NCI-H748 treated with DMSO at 0.1 percent for 48 hours (cell line): Measurements from ENCODE around the gene EFEMP2.
"Not testable (repeated sequence)": the region's sequence is repeated elsewhere in the genome, so short reads cannot be mapped to it uniquely, and the experiment has no call there.

ENCODE experiments used
- DNase-seq: peaks from one replicate; lab custom pipeline; 2025; lab: John Stamatoyannopoulos, UW

The EFEMP2 gene

DNA sequence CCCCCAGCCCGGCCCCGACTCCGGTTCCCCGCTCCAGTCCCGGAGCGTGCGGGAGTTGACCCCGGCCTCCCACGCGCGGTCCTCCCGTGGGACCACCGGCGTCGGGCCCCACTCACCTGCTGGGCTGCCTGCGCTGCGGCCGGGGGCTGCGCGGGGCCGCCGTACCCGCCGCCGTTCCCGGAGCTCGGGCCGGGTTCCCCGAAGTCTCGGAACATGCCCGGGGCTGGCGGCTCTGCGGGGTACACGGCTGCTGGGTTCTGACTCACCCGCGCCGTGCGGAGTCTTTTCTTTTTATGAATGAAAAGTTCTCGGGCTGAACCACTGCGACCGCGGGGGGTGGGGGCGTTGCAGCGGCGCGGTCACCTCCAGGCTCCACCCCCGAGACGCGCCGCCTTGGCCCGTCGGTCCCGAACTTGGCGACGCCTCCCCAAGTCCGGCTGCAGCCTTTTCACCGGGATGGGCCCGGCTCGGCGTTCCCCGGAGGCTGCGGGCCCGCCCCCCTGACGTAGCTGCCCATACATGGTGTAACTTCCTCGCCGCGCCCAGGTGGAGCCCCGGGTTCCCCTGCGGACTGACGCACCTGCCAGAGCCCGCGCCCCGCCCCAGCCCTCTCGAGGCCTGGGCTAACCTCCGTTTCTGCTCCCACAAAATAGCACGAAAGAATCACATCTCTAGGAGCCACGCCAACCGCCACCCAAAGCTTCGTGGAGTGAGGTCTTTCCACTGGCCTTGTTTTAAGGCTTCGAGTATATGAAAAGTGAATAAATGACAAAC lies 27.7 kb upstream of the EFEMP2 start, which contains the start of gene FOSL1:
FOSL1 (minus strand) TSS at position 264 of the 774 bp plus-strand sequence; CDS start at position 215, 49 bp downstream.
- DNase-seq, result peak; percentile 61

DNA sequence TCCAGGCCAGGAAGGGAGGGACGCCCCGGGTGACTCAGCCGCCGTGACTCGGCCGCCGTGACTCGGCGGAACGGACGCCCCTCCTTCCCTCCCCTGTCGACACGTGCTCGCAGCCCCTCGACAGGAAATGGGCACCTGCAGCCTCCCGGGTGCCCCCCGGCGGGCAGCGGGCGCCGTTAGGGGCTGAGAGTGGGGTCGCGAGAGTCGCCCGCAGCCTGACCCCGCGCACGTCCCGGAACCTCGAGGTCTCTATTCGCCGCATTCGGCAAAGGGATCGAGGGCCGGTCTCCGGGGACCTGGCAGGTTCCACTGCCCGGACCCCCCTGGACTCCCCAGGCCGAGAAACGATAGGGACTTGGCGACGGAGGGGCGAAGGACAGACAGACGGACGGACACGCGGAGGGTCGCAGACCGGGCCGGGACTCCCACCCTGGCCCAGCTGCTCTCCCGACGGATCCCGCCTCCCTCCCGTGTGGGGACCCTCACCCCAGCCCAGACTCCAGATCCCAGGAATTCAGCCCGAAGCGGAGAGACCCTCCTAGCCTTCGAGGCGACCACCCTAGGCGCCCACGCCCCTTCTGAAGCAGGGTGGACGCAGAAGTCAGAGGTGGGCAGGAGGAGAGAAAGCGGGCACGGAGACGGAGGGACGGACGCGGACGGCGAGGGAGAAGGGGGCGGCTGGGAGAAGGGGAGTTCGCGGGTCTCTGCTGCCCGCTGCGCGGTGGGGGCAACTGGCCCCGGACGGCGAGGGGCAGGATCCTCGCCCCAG lies 26.9 kb upstream of the EFEMP2 start:
- DNase-seq, result no peak

DNA sequence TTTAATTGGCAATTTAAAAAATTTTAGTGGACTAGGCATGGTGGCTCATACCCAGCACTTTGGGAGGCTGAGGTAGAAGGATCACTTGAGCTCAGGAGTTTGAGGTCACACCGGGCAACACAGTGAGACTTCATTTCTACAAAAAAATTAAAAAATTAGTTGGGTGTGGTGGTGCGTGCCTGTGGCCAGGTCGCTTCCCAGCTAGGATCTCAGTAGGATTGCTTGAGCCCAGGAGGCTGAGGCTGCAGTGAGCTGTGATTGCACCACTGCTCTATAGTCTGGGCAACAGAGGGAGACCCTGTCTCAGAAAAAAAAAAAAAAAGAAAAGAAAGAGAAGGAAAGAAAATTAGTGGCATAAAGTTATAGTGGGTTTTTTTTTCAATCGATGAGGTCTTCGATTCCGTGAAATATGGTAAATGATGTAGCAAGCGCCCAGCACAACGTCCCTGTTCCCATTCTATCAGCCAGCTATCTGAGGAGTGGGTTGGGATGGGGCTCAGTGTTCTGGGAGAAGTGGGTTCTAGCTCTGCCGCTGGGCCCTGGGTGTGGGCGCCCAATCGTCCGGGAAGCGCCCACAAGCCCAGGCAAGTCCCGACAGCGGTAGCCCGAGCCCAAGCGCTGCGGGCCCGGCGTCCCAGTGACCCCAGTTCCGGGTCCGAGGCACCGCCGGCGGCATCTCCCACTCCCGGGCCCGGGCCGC lies 26.2 kb upstream of the EFEMP2 start:
- no peak for DNase-seq

- no peak for DNase-seq
Observed at GRCh38 chr11:65897020-65897471, 24.4 kb upstream of the EFEMP2 start.

DNA sequence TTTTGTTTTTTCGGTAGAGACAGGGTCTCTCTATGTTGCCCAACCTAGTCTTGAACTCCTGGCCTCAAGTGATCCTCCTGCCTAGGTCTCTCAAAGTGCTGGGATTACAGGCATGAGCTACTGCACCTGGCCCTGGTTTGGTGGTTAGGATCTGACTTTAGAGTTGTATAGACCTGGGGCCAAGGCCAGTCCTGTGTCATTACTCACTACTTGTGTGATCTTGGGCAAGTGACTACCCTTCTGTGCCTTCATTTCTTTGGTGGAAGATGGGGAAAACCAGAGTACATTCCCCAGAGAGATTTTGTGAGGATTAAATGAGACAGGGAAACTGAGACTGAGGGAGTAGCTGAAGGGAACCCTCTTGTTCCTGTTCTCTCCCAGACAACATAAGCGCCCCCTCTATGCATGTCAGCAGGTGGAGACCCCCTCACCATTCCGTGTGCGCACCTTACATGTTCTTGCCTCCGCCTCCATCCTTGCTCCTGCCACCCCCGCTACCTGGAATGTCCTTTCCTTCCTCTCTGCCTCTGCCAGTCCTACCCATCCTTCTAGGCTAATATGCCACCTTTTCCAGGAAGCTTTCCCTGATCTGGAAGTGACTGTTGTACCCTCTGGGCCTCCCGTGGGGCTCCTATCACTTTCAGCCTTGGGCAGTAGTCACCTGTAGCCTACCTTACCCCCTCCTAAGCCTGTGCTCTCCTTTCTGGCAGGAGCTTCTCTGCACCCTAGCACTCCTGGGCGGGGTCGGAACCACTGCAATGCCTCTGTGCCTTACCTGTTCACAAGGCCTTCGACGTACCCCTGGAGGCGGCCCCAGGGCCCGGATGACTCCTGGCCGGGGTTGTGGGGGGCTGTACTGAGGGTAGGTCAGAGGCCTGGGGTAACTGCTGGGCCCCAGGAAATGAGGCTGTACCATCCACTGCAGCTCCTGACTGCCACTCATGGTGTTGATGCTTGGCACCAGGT lies 23.7 kb upstream of the EFEMP2 start:
- DNase-seq, result no peak

GRCh38 chr11:65895482-65895981 lies 22.9 kb upstream of the EFEMP2 start:
- no peak for DNase-seq

DNA sequence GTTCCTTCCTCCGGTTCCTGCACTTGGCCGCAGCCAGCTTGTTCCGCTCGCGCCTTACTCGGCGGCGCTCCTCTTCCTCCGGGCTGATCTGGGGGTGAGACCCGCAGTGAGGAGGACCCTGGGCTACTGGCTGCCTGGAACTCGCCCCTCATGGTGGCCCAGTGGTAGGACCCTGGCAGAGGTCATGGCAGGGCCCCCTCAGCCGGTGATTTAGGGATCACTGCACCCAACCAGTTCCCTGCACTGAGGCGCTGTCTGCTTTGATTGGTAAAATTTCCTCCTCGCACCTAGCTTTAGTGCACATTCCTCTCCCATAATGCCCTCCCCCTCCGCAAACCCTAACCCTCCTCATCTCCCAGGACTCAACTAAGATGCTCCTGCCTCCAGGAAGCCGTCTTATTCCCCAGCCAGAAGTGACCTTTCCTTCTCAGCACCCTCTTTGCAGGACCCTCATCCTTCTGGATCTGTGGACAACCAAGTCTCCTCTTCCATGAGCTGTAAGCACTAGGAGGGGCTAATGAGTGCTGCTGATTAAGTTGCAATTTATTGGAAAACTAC lies 21.5 kb upstream of the EFEMP2 start:
- DNase-seq, result no peak

DNA sequence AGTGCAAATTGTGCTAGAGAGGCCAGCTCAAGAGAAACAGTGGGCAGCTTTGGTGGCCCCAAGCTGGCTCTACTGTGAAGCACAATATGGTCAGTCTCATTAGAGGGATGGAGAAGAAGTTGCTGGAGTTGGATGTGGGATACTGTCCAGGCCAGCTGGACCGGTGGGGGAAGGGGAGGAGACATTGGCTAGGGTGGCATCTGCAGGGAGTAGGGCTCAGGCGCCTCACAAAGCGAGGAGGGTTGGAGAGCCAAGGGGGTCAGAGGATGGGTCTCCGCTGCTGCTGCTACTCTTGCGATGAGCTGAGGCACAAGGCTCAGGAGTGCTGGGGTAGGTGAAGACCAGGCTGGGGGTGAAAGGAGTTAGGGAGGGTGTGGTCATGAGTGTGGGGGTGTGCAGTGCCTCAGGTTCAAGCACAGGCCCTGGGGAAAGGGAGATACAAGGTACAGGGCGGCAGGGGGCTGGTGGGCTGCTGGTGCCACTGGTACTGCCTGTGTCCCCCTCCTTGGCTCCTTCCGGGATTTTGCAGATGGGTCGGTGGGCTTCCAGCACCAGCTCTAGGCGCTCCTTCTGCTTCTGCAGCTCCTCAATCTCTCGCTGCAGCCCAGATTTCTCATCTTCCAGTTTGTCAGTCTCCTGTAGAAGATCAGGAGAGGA lies 20.2 kb upstream of the EFEMP2 start:
- DNase-seq, result no peak

DNA sequence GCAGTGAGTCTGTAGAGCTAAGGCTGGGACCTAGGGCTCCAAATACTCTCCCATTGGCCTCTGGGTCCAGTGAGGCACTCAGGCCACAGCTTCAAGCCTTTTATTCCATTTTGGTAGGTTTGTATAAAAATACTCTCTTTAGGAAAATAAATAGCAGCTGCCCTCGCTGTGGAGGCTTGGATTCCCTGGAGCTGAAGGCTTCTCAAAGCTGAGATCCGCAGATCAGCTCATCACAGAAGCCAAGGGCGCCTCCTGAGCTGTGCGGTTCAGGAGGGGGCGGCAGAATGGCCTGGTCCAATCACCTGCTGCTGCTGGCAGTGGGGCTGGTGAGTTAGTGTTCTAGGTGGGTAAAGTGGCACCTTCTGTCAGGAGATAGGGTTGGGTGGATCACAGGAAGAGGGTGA lies 19.5 kb upstream of the EFEMP2 start:
- DNase-seq, result not testable (repeated sequence)

DNA sequence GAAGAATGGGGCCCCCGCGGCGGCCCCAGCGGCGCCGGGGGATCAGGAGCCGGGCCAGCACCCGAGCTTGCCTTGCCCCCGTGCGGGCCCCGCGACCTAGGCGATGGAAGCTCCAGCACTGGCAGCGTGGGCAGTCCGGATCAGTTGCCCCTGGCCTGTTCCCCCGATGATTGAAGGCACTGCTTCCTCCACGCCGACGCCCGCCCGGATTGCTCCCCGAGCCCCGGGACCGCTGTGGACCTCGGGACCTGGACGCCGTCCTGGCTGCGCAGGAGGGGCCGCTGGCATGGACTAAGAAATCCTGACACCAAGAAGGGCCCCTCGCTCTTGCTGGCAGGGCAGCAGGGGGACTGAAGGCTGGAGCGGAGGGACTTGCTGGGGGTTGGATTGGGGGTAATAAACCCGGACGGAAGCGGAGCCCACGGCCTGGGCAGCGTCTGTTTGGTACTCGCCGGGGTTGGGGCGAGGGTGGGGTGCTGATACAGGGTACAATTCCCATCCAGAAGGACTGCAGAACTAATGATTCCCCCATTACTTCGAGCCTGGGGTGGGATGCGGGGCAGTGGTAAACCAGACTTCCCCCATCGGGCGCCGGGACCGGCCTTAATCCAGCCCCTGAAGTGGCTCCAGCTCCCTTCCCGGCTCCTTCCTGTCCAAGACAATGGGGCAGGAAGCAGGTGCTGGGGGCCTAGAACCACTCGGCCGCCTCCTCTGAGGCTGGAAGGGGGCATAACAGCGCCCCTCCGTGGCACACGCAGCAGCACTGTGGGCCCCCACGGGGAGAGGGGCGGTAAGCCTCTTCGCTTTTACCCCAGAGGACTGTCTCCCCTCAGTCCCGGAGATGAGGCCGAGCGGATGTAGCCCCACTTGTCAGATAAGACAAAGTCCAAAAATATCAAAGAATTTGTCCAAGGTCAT lies 18.9 kb upstream of the EFEMP2 start:
- peak; percentile 8 for DNase-seq

- peak; percentile 82 for DNase-seq
Observed at GRCh38 chr11:65890324-65891218, 18.0 kb upstream of the EFEMP2 start, which contains the start of gene CCDC85B. Gene CCDC85B (plus strand): TSS chr11:65890673. CDS start chr11:65890784, 111 bp downstream.

GRCh38 chr11:65888163-65888814 lies 15.7 kb upstream of the EFEMP2 start, which contains the start of gene FIBP:
Gene FIBP (minus strand): TSS chr11:65888471. CDS start chr11:65888418, 53 bp downstream.
- DNase-seq, result peak; percentile 93

GRCh38 chr11:65887723-65888162 lies 15.1 kb upstream of the EFEMP2 start:
- DNase-seq, result no peak

DNA sequence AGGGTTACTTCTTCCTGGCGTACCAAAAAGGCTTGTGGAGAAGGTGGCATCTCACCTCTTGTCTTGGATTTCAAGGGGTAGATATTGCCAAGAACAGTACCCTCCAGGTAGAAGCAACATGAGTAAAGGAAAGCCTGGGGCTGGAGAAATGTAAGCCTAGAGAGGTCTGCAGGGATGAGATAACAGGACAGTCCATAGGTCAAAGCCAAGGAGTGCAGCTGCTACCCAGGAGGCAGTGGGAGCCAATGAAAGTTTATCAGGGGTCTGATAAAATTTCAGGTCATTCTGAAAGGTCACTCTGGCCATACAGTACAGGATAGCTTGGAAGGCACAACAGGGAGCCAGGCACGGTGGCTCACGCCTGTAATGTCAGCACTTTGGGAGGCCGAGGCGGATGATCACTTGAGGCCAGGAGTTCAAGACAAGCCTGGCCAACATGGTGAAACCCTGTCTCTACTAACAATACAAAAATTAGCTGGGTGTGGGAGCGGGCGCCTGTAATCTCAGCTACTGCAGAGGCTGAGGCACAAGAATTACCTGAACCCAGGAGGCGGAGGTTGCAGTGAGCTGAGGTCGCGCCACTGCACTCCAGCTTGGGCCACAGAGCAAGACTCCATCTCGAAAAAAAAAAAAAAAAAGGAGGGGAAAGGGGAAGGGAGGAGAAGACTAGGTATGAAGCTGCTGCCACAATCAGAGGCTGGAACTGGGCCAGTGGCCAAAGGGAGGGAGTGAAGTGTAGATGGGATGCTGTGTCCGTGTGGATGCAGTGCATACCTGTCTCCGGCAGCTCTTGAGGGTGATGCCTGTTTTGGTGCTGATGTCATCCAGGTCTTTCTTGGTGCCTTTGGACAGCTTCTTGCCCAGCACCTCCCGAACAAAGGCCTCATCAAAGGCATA lies 14.5 kb upstream of the EFEMP2 start:
- no peak for DNase-seq

DNA sequence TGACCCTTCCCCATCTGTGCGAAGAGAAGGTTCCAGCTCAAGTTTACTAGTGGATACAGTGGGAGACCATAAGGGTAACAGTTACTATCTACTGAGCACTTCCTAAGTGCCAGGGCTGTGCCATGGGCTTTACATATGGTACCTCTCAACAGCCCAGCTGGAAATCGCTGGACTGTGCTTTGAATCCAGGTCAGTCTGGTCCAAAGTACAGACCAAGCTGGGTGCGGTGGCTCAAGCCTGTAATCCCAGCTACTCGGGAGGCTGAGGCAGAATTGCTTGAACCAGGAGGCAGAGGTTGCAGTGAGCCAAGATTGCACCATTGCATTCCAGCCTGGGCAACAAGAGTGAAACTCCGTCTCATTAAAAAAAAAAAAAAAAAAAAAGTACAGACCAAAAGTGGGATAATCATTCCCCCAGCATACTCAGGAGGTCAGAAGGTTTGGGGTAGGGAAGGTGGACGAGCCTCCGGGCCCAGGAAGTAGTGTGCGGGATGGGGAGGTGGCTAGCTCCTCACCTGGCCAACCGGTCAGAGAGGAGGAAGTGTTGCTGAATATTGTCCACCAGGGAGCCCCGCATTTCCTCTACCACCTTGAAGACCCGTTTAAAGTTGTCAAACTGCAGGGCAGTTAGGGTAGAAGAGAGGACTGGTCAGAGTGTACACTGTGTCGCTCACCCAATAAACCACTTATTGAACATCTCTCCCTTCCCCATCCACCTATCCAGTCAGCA lies 13.4 kb upstream of the EFEMP2 start:
- no peak for DNase-seq

GRCh38 chr11:65885231-65885630 lies 12.6 kb upstream of the EFEMP2 start:
- no peak for DNase-seq
